H1 (cell line): ENCODE results near the gene DCAF4. TPM values are rescaled to one million over a fixed set of nuclear protein-coding genes. Genes with fewer than 3 reads are reported as not detected.

Experiments
- CTCF ChIA-PET: fragments of 300-600 bp; sonication (Branson Sonifier 250); formaldehyde crosslinking; loops from one replicate; lab custom pipeline; 2021; ENCODE audit not compliant: partially characterized antibody; lab: Charles Lee
- POLR2A ChIA-PET: fragments of 300-600 bp; sonication (Branson Sonifier 250); formaldehyde crosslinking; loops from one replicate; lab custom pipeline; 2021; ENCODE audit warnings: inconsistent platforms; ENCODE audit not compliant: partially characterized antibody; lab: Charles Lee
- DNase-seq, 2 experiments: peaks; one replicate each; pipeline versions ENCODE4 v3.0.0 to v3.0.0-alpha.2; 2010 to 2022; ENCODE audit warnings: low spot score in 2 of 2, low read depth in 1 of 2, mixed read lengths in 1 of 2
- FAIRE-seq: peaks from 2 replicates; lab custom pipeline; 2011; peaks lifted over from hg19 to GRCh38; lab: Jason Lieb, UNC
- H2AFZ ChIP-seq: 2 replicates; pipeline ENCODE4 v1.8.1; 2012; ENCODE audit warnings: low read length, inconsistent platforms
- H2AK5ac ChIP-seq: 2 replicates; pipeline ENCODE4 v1.6.1; 2013; ENCODE audit warnings: low read depth, low read length
- H2BK120ac ChIP-seq: replicated peaks from 2 replicates; pipeline ENCODE3; 2013; ENCODE audit warnings: low read depth, low read length, inconsistent platforms
- H2BK12ac ChIP-seq: 2 replicates; pipeline ENCODE4 v1.6.1; 2013; ENCODE audit warnings: low read depth, low read length
- H2BK15ac ChIP-seq: 2 replicates; pipeline ENCODE4 v1.6.1; 2013; ENCODE audit warnings: low read length
- H2BK20ac ChIP-seq: 2 replicates; pipeline ENCODE4 v1.6.1; 2013; ENCODE audit warnings: low read length
- H2BK5ac ChIP-seq: 2 replicates; pipeline ENCODE4 v1.6.1; 2013; ENCODE audit warnings: low read depth, low read length
- H3K14ac ChIP-seq: 2 replicates; pipeline ENCODE4 v1.6.1; 2013; ENCODE audit warnings: inconsistent platforms; ENCODE audit not compliant: insufficient read length
- H3K18ac ChIP-seq: 2 replicates; pipeline ENCODE4 v1.6.1; 2013; ENCODE audit warnings: low read length; ENCODE audit errors: extremely low read depth
- H3K23ac ChIP-seq: 2 replicates; pipeline ENCODE4 v1.6.1; 2013; ENCODE audit warnings: inconsistent platforms; ENCODE audit not compliant: insufficient read length
- H3K23me2 ChIP-seq: 2 replicates; pipeline ENCODE4 v1.6.1; 2013; ENCODE audit warnings: low read depth, low read length
- H3K27ac ChIP-seq: 2 replicates; pipeline ENCODE4 v1.6.1; 2011; ENCODE audit warnings: low read depth, low read length, inconsistent platforms
- H3K27me3 ChIP-seq, 4 experiments: replicated peaks in 1 of 4; 1 replicate in 1 of 4; 2 replicates in 3 of 4; pipeline versions ENCODE4 v1.6.1 to v1.8.1; 2011 to 2013; ENCODE audit warnings: low read length in 3 of 4, mild to moderate bottlenecking in 3 of 4, inconsistent platforms in 2 of 4, mixed read lengths in 2 of 4, moderate library complexity in 1 of 4; ENCODE audit not compliant: control insufficient read depth in 3 of 4, insufficient read depth in 3 of 4; ENCODE audit errors: extremely low read depth in 1 of 4
- H3K36me3 ChIP-seq, 4 experiments: 2 replicates each; pipeline versions ENCODE4 v1.6.1 to v1.8.1; 2011 to 2013; ENCODE audit warnings: mild to moderate bottlenecking in 4 of 4, low read length in 3 of 4, moderate library complexity in 2 of 4, control low read depth in 1 of 4, inconsistent platforms in 1 of 4; ENCODE audit not compliant: insufficient read depth in 4 of 4, control insufficient read depth in 2 of 4
- H3K4ac ChIP-seq: replicated peaks from 2 replicates; pipeline ENCODE3; 2013; ENCODE audit warnings: low read length, low read depth, mixed read lengths, inconsistent platforms; ENCODE audit not compliant: insufficient read length
- H3K4me1 ChIP-seq, 4 experiments: replicated peaks in 1 of 4; 1 replicate in 1 of 4; 2 replicates in 3 of 4; pipeline versions ENCODE4 v1.6.1 to v1.8.1; 2011 to 2013; ENCODE audit warnings: low read length in 3 of 4, inconsistent platforms in 2 of 4, mixed read lengths in 1 of 4; ENCODE audit not compliant: insufficient read depth in 4 of 4, control insufficient read depth in 3 of 4
- H3K4me2 ChIP-seq, 2 experiments: 2 replicates each; pipeline versions ENCODE4 v1.6.1 to v1.8.1; 2011 to 2013; ENCODE audit warnings: low read depth in 2 of 2, low read length in 2 of 2, control low read depth in 1 of 2, inconsistent platforms in 1 of 2, mild to moderate bottlenecking in 1 of 2; ENCODE audit not compliant: insufficient read depth in 1 of 2
- H3K4me3 ChIP-seq, 4 experiments: fragments of 200-600, 300-600 bp in 1 of 4; sonication (generic), shearing (Covaris generic), sonication (Bioruptor Twin) in 1 of 4; 2 replicates each; pipeline versions ENCODE4 v1.5.1 to v1.8.1; 2011 to 2016; ENCODE audit warnings: low read length in 4 of 4, low read depth in 3 of 4, control low read depth in 2 of 4, inconsistent platforms in 2 of 4, mild to moderate bottlenecking in 2 of 4, mixed read lengths in 1 of 4, moderate library complexity in 1 of 4; ENCODE audit not compliant: insufficient read depth in 2 of 4; ENCODE audit errors: extremely low read depth in 1 of 4
- H3K56ac ChIP-seq: replicated peaks from 2 replicates; pipeline ENCODE3; 2013; ENCODE audit warnings: low read depth, mild to moderate bottlenecking, mixed read lengths, low read length, inconsistent platforms; ENCODE audit not compliant: insufficient read length
- H3K79me1 ChIP-seq: 2 replicates; pipeline ENCODE4 v1.6.1; 2013; ENCODE audit warnings: low read depth, low read length, control low read depth
- H3K79me2 ChIP-seq, 2 experiments: 2 replicates each; pipeline versions ENCODE4 v1.6.1 to v1.8.1; 2012 to 2013; ENCODE audit warnings: low read length in 2 of 2, mild to moderate bottlenecking in 2 of 2, inconsistent platforms in 1 of 2; ENCODE audit not compliant: insufficient read depth in 2 of 2, control insufficient read depth in 1 of 2
- H3K9ac ChIP-seq, 4 experiments: replicated peaks in 1 of 4; 1 replicate in 1 of 4; 2 replicates in 3 of 4; pipeline versions ENCODE4 v1.6.1 to v1.8.1; 2011 to 2013; ENCODE audit warnings: low read depth in 3 of 4, low read length in 3 of 4, control low read depth in 2 of 4, mild to moderate bottlenecking in 2 of 4, moderate library complexity in 2 of 4, inconsistent platforms in 1 of 4; ENCODE audit errors: extremely low read depth in 1 of 4
- H3K9me3 ChIP-seq, 2 experiments: 2 replicates each; pipeline versions ENCODE4 v1.6.1 to v1.8.1; 2012 to 2013; ENCODE audit warnings: mild to moderate bottlenecking in 2 of 2, moderate library complexity in 2 of 2, control low read depth in 1 of 2, inconsistent platforms in 1 of 2, low read depth in 1 of 2, low read length in 1 of 2, mixed read lengths in 1 of 2; ENCODE audit not compliant: insufficient read depth in 2 of 2
- H4K20me1 ChIP-seq, 2 experiments: replicated peaks in 1 of 2; 2 replicates each; pipeline versions ENCODE3 to v1.8.1; 2011 to 2013; ENCODE audit warnings: inconsistent platforms in 2 of 2, low read length in 2 of 2, mild to moderate bottlenecking in 1 of 2; ENCODE audit not compliant: insufficient read depth in 2 of 2, control insufficient read depth in 1 of 2
- H4K5ac ChIP-seq: 2 replicates; pipeline ENCODE4 v1.6.1; 2013; ENCODE audit warnings: low read length, low read depth, mixed read lengths, inconsistent platforms; ENCODE audit not compliant: insufficient read length
- H4K8ac ChIP-seq: 2 replicates; pipeline ENCODE4 v1.8.0; 2013; ENCODE audit warnings: mild to moderate bottlenecking, moderate library complexity, low read length, inconsistent platforms; ENCODE audit not compliant: insufficient read depth; ENCODE audit errors: extremely low read depth
- H4K91ac ChIP-seq: replicated peaks from 2 replicates; pipeline ENCODE3; 2013; ENCODE audit warnings: low read length, mixed read lengths, inconsistent platforms; ENCODE audit not compliant: insufficient read length
- POLR2A ChIP-seq, 2 experiments: IDR thresholded peaks; 1 replicate in 1 of 2; 2 replicates in 1 of 2; pipeline ENCODE4 v1.6.1; 2011; ENCODE audit warnings: low read depth in 2 of 2, low read length in 2 of 2, mild to moderate bottlenecking in 2 of 2; ENCODE audit errors: control extremely low read depth in 1 of 2
- SRF ChIP-seq: IDR thresholded peaks from 2 replicates; pipeline ENCODE4 v1.6.1; 2011; ENCODE audit warnings: mild to moderate bottlenecking, low read depth, low read length, moderate library complexity
- TAF1 ChIP-seq: IDR thresholded peaks from 2 replicates; pipeline ENCODE4 v1.6.1; 2011; ENCODE audit warnings: mild to moderate bottlenecking, low read depth, low read length
- WGBS, 2 experiments: shearing (Covaris generic) in 1 of 2; methylation state at CpG; one replicate each; pipeline versions ENCODE4 v1.1.6 to v1.1.7; 2013 to 2015; ENCODE audit warnings: low lambda C conversion rate in 2 of 2, mixed read lengths in 2 of 2, inconsistent platforms in 1 of 2, low coverage in 1 of 2, missing lambda C conversion rate in 1 of 2; ENCODE audit not compliant: insufficient replicate concordance in 2 of 2, insufficient coverage in 1 of 2, insufficient read length in 1 of 2; ENCODE audit errors: extremely low coverage in 1 of 2, missing lambda C conversion rate in 1 of 2; 5-methylcytosine and 5-hydroxymethylcytosine counted together
- polyA plus RNA-seq, 7 experiments: library from polyadenylated mRNA; depleted of rRNA in 3 of 7; stranded (reverse) in 5 of 7; unstranded in 2 of 7; fragments of >200 nt in 5 of 7; fragments of 200-250 nt in 2 of 7; gene quantifications; 1 replicate in 5 of 7; 2 replicates in 1 of 7; 4 replicates in 1 of 7; pipeline versions ENCODE4 v1.2.1 to v1.2.3, GENCODE V29; 2011 to 2013; ENCODE audit warnings: missing spikeins in 2 of 7, mixed read lengths in 2 of 7
- total RNA-seq: library from RNA; stranded (reverse); fragmentation: NEBNext Ultra II Directional; extraction: Animal tissue kit (Norgen Biotek cat#: 25700); gene quantifications from 2 replicates; pipeline ENCODE4 v1.2.1, GENCODE V29; 2021

The DCAF4 gene
- total and polyA plus RNA-seq, 2 of the 8 experiments (the other 6 are each of a cell fraction or from before 2014, with no cell fraction given) = 17.0 to 21.1 TPM

DNA sequence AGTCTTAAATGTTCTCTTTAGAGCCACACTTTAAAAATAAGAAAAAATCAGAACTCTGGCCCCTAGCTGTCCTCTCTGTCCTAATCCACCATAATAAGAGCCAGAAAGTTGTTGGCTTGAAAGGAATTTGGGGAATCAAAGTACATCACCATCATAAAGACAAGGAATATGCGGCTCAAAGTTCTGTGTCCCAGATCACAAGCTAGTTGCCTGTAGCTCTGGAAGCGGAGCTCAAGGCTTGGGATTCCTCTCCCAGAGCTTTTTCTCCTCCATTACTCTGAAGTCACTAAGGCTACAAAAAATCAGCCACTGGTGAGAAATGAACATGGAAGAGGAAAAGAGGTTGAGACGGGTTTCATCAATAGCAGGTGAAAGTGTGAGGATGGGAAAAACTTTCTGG, 38.8 kb upstream of the DCAF4 start:
- no peak for DNase-seq

More for the DNA sequence above, 38.8 kb upstream of the DCAF4 start:
- Histone ChIP-seq H4K8ac (no peak overlapping the region), H3K9ac (no peak overlapping the region), H2BK20ac (peak overlapping the region; percentile 68; the same call in 1 of the 2 replicates), H2AFZ (no peak overlapping the region), H3K9me3 (peaks cover 0 to 2% of the 10 kb centered on the region in 2 experiments; a peak in 1 of 4 replicates), H3K14ac (no peak overlapping the region), H3K36me3 (no peaks in the 10 kb centered on the region), H3K18ac (no peak overlapping the region), H4K20me1 (no peaks in the 10 kb centered on the region), H4K91ac (no peak overlapping the region), H3K56ac (no peak overlapping the region), H3K4me3 (no peak overlapping the region; a peak in 1 of 8 replicates), H2BK120ac (no peak overlapping the region), H3K4me2 (peak overlapping the region; percentile 18 to 22; a peak in 1 of 4 replicates)
- CTCF ChIA-PET = interaction anchor here (0.7 to 2.0 kb wide), 4 partner anchors 11 to 466 kb away, joined by 4 to 10 read pairs (median 5); no protein-coding TSS in a partner anchor
- no peak for FAIRE-seq
- TF ChIP-seq TAF1 (0 out of 2 replicates have a peak, but pooled peaks have one; percentile 15), POLR2A (IDR thresholded peaks at IDR 0.05; ENCODE audit: control extremely low read depth in 1 of 2, low read depth in 2 of 2, low read length in 2 of 2) (no peak), SRF (no peak)
- TF ChIP-seq, all 59 proteins: peak for 1
- Histone ChIP-seq H3K27ac (no peak overlapping the region), H3K23me2 (peaks cover 4% of the 10 kb centered on the region), H3K23ac (no peak overlapping the region), H2BK15ac (no peak overlapping the region), H2BK5ac (peak overlapping the region; percentile 12; the same call in 1 of the 2 replicates), H3K27me3 (peaks cover 14 to 21% (median 19%) of the 10 kb centered on the region in 4 experiments), H3K79me2 (no peaks in the 10 kb centered on the region), H4K5ac (no peak overlapping the region), H3K79me1 (no peaks in the 10 kb centered on the region), H2BK12ac (no peak overlapping the region; the same call in 1 of the 2 replicates), H3K4me1 (peaks cover 11 to 24% (median 15%) of the 10 kb centered on the region in 4 experiments), H3K4ac (no peak overlapping the region), H2AK5ac (no peak overlapping the region)
- 60% methylated on average over 3 of the region's 3 CpGs; no CpG with 5 or more reads in 1 of the 2 experiments for WGBS, 2 experiments
- POLR2A ChIA-PET = interaction anchor here (0.9 to 1.6 kb wide), 3 partner anchors 11 to 90 kb away, joined by 3 to 6 read pairs (median 4); no protein-coding TSS in a partner anchor
